PFSK-1 (cell line): ENCODE data around the gene MSH5.

Experiments
- FOXP2 ChIP-seq: optimal IDR thresholded peaks from 2 replicates; pipeline ENCODE3; 2011; ENCODE audit warnings: borderline replicate concordance, control low read depth, inconsistent platforms; ENCODE audit not compliant: insufficient read depth; ENCODE audit errors: extremely low read length, extremely low read depth
- REST ChIP-seq, 2 experiments: IDR thresholded peaks; 2 replicates each; pipeline versions ENCODE4 v1.6.1 to v1.8.0; 2011 to 2012; ENCODE audit warnings: low read depth in 2 of 2, low read length in 2 of 2, control low read depth in 1 of 2, inconsistent platforms in 1 of 2, mild to moderate bottlenecking in 1 of 2, moderate library complexity in 1 of 2; ENCODE audit not compliant: insufficient read depth in 1 of 2
- TAF1 ChIP-seq: IDR thresholded peaks from 2 replicates; pipeline ENCODE4 v1.6.1; 2012; ENCODE audit warnings: low read length, control low read depth, borderline replicate concordance; ENCODE audit not compliant: insufficient read depth

- TF ChIP-seq TAF1, result no peak
- no peak for TF ChIP-seq REST (IDR thresholded peaks at IDR 0.05; ENCODE audit: insufficient read depth in 1 of 2, low read depth in 2 of 2, low read length in 2 of 2)
- no peak for TF ChIP-seq FOXP2
Measured at GRCh38 chr6:31805939-31806469, 66.2 kb downstream of the MSH5 start.
